GM15510 (cell line): Measurements from ENCODE around the gene FAM13A.

Experiments used
- POLR2A ChIP-seq: IDR thresholded peaks from 3 replicates; pipeline ENCODE4 v1.6.1; 2011; ENCODE audit warnings: borderline replicate concordance; ENCODE audit not compliant: insufficient read length; ENCODE audit errors: extremely low read depth

FAM13A gene

DNA sequence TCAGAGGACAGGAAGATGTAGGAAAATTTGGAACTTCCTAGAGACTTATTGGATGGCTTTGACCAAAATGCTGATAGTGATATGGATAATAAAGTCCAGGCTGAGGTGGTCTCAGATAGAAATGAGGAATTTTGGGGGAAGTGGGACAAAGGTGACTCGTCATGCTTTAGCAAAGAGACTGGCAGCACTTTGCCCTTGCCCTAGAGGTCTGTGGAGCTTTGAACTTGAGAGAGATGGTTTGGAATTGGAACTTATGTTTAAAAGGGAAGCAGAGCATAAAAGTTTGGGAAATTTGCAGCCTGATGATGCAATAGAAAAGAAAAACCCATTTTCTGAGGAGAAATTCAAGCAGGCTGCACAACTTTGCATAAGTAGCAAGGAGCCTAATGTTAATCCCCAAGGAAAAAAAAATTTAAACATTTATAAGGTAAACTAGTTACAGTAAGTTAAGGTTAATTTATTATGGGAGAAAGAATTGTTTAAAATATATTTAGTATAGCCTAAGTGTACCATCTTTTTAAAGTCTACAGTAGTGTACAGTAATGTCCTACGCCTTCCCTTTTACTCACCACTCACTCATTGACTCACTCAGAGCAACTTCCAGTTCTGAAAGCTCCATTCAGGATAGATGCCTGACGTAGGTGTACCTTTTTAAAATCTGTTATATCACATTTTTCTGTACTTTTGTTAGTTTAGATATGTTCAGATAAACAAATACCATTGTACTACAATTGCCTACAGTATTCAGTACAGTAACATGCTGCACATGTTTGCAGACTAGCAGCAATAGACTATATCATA, 101.2 kb downstream of the FAM13A start:
- no peak for TF ChIP-seq POLR2A

DNA sequence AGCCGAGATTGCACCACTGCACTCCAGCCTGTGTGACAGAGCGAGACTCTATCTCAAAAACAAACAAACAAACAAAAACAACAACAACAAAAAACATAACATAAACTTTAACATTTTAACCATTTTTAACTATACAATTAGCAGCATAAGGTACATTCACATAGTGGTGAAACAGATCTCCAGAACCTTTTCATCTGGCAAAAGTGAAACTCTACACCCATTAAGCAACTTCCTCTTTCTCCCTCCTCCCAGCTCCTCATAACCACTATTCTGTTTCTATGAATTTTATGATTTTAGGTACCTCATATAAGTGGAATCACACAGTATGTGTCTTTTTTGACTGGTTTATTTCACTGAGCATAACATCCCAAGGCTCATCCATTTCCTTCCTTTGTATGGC, 103.6 kb downstream of the FAM13A start:
- TF ChIP-seq POLR2A: no peak

DNA sequence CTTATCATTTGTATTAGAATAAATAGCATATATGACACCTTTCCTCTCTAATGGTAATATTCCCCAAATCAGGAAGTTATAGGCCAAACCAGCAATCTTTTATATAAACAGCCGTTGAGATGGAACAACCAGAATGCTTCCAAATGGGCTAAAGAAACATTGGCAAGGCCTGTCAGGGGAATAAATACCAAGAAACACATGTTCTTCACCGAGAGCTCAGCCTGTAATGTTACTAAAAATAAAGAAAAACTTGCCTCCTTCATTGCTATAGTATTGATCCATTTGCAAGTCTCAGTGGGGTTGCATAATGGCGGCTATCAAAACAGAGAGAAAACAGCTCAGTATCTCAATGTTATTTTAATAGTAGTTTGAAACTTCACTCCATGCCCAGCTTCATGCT, 104.9 kb downstream of the FAM13A start:
- no peak for TF ChIP-seq POLR2A

DNA sequence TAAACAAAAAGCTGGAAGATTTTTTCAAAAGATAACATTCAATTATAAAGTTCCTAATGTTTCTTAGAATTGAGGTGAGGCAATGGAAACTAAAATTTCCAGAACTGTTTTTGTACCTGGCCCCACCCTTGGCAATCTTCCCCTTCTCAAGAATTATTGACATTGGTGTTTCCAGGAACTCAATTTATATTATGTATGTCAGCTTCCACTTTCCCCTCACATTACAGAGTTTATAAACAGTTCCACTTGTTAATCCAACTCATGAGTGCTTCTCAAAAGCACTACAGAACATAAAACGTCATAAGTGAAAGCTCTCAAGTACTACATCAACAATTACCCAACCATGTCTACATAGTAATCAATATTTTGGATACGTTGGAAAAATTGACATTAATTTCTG, 107.4 kb downstream of the FAM13A start:
- no peak for TF ChIP-seq POLR2A

DNA sequence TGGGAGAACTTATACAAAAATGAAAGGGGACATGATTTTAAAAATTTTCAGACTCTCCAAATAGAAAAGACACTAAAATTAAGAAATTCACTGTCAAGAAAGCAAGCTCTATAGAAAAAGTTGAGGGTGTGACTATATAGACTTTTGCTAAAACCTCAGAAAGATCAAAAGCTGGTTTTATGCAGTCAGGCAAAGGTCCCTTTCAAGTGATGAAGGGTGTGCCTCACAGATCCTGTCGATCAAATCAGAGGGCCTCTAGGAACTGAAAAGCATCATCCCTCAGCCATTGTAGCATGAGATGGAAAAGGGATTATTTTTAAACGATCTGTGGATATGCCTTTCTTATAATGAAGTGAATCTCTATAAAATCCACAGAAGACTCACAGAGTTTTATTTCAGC, 116.5 kb downstream of the FAM13A start:
- no peak for TF ChIP-seq POLR2A

DNA sequence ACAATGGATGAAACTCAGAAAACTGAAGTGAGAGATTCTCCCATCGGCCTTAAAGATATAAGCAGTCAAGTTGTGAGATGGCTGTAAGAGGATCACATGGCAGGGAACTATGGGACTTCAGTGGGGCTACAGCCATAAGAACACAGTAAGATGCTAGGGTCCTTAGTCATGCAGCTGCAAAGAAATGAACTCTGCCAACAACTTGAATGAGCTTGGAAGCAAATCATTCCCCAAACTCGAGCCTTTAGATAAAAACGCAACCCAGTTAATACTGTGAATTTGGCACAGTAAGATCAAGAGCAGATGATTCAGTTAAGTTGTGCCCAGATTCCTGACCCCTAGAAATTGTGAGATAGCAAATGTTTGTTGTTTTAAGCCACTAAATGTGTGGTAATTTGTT, 117.3 kb downstream of the FAM13A start:
- TF ChIP-seq POLR2A: no peak

DNA sequence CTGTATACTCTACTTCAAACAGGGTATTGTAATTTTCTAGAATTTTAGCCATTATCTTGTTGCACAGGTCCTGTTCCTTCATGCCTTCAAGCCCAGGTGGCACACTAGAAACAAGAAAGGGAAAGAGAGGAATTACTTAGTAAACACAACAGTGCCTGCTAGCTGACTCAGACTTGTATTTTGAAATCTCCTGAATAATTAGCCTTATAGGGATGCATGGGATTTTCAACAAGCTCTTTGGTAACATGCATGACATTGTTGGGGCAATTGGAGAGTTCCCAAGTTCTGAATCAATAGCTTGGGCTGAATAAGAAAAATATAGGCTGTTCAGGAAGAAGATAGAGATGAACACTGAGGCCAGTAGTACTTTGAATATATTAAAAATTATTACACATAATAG, 118.8 kb downstream of the FAM13A start:
- no peak for TF ChIP-seq POLR2A

DNA sequence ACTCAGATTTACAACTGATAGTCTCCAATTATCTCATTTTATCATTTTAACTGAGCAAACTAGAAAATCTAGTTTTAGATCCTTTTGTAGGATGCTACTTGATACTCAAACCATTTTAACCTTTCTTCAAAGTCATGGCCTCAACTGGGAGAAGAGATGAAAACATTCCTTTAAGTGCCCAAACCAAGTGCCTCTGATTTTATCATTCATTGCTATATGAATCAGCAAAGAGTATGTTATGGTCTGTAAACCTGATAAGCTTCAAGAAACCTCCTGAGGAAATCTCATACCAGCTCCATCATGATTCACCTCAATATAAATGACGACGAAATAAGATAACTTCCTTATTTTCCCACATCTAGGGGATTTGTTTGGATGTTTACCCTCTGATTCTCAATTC, 119.9 kb downstream of the FAM13A start:
- TF ChIP-seq POLR2A: no peak

DNA sequence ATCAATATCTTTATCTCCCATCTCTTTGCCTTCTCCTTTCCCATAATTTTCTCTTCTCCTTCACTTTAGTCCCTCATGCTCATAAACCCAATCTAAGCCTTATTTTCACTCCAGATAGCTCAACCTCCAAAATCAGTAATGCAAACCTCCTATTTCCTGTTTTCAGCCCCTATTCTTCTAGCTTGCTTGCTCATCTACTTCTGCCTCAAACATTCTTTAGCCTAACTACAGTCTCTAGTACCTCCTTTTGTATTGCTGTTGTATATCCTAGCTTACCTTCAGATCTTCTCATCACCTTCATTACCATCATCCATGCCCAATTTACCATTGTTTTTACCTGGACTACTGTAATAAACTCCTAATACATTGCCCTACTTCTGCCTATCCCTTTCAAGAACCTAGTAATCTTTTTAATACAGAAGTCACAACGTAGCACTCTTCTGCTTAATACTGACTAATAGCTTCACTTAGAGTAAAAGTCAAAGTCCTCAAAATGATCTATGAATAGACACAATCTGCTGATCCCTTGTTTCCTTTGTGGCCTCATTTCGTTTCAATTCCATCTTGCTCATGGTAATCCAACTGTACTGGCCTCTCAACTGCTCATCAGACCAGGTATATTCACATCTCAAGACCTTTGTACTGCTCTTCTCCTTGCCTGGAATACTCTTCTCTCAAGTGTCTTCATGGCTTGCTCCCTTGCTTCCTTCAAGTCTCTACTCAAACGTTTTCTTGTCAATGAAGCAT, 123.4 kb downstream of the FAM13A start:
- no peak for TF ChIP-seq POLR2A

DNA sequence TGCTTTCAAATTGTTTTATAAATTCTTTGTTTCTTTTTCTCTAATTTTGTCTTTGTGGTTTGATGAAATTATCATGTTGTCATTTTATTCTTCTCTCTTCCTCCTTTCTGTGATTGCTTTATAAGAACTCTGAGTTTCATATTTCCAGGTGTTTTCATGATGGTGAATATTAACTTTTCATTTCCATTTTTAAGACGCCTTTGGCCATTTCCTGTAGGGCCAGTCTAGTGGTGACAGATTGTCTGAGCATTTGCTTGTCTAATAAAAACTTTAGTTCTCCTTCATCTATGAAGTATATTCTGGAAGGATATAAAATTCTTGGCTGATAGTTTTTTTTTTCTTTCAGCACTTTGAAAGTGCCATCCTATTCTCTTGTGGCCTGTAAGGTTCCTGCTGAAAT, 128.1 kb downstream of the FAM13A start:
- TF ChIP-seq POLR2A: no peak

DNA sequence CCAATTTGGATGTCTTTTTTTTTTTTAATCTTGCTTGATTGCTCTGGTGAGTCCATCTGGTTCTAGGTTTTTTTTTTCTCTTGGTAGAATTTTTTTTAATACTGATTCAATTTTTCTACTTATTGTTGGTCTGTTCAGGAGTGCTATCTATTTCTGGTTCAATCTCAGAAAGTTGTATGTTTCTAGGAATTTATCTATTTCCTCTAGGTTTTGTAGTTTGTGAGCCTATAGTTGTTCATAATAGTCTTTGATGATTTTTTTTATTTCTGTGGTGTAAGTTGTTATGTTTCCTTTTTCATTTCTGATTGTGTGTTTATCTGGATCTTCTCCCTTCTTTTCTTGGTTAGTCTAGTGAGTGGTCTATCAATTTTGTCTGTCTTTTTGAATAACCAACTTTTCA, 129.6 kb downstream of the FAM13A start:
- no peak for TF ChIP-seq POLR2A

DNA sequence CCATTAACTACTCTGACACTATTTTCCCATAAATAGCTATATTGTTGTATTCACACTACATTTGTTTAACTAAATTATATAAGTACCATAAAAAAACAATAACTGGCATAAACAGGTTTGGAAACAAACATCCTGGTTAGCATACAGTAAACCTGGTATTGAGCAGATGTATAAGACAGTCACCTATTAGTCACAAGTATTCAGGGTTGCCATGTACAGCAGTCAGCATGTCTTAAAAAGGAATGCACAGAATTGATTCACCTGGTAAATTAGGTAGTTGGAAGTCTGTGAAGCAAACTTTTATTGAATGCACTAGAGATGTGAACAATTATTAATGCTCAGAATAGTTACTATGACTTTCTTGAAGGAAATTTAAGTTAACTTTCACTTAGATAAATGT, 137.9 kb downstream of the FAM13A start:
- TF ChIP-seq POLR2A: no peak

DNA sequence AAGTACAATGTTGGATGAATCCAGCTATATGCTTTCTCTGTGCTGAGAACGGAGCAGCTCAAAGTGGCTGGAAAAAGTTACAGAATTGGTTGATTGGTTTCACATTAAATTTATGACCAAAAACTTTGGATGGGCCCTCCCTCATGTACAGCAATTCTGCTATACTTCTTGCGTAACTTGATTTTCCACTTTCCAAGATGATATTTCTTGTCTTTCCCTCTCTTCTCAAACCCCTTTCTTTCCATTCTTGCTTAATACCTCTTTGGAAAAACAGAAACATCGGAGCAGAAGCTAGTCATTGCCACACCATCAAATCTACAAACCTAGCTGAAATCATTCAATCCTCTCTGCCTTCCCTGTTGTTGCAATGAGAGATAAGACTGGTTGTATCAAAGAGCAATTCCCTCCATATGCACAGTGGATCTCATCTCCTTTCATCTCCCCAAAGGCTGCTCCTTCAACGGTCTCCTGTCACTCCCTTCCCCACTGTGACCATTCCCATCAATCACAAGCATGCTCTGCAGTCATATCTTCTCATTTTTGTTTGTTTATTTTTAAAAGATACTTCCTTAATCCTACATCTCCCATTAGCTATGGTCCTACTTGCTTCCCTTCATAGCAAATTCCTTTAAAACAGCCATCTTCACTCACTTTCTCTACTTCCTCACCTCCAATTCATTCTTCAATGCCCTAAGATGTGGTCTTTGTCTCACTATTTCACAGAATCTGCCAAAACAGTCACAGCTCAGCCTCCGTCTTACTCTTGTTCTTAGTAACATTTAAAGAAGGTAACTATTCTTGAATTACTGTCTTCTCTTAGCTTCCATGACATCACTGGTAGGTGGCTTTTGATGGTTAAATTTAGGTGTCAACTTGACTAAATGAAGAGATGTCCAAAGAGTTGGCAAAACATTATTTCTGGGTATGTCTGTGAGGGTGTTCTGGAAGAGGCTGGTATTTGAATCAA, 145.5 kb downstream of the FAM13A start:
- TF ChIP-seq POLR2A: no peak

DNA sequence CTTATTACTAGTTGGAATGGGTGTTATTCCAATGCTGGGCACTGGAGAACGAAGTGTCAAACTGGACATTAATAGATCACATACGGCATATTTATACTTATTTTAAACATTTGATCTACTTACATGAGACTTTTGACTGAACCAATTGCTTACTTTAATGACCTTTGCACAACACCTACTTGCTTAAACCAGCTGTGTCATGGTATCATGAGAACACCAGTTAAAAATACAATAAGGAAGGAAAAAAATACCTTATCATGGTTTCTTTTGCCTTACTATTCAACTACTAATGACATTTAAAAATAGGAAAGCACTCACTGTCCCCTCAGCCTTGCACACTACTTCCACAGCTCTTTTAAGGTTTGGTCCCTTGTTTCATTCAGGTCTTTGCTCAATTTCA, 146.9 kb downstream of the FAM13A start:
- TF ChIP-seq POLR2A: no peak

DNA sequence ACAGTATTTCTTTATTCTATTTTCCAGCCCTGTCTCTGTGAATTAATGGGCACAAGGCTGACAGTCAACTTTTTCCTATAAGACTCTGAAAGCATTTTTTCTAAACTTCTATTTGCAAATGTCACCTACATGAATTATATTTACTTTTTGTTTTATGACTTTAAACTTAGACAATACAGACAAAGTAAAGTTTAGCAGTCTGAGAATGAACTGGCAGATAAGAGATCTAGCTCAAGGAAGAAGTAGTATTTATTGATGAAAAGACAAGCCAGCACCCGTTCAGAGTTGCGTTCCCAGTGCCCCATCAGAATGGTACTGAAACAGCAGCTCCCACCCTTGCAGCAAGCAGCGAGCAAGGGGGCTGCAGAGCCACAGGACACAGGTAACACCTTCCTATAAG, 148.5 kb downstream of the FAM13A start:
- TF ChIP-seq POLR2A: no peak
